Measurements from ENCODE around the gene CCNA1.

DNA sequence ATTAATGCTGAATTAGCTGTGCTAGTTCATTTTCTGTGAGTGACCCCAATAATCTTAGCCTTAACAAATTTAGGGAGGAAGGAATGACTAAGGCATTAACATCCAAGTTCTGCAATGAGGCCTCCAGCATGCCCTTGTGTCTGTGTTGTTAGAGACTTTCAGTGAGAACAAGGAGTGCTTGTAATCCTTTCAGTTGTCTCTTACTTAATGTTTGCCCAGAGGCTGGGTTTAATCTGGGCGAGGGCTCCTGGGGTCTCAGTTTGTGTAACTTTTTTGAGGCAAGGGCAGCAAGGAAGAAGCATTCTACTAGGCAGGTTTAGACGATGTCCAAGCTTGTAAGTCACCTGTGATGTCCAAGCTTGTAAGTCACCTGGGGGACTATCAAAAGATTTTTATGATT lies 24.3 kb downstream of the CCNA1 start:
- TF ChIP-seq POLR2A (IDR thresholded peaks at IDR 0.05; ENCODE audit: low read length) (no peak), GATA1 (IDR thresholded peaks at IDR 0.05; ENCODE audit: low read depth, low read length) (no peak)

All from erythroblast (primary cell).